Measurements from ENCODE around the gene ITGAE.

Gene ITGAE

DNA sequence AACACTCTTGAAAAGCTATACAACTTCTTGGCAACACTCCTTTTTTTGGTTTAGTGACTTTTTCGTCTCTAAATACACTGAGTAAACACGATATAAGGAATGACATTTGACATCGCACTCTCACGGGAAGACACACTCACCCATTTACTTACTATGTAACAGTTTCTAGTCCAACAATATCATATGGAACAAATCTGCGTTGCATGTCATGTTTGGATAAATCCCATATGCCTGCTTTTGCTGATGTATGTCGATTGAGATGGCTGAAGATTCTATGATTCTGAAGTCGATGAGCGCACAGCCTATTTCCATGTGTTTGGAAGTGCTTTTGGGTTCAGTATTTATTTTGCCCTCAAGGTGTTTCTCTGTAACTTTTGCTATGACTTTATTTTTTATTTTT is 18.2 kb downstream of the ITGAE start:
- peaks cover under 1% of the 10 kb centered on the region; the same call in 1 of the 2 replicates for H3F3A ChIP-seq (ENCODE audit: low read depth)
- H3K4me2 ChIP-seq (ENCODE audit: low read depth, low read length, poor library complexity, severe bottlenecking) = no peak overlapping the region
- H4K20me1 ChIP-seq (ENCODE audit: insufficient read depth, low read length, poor library complexity, severe bottlenecking) = no peaks in the 10 kb centered on the region
- no peak overlapping the region for H3K4me3 ChIP-seq (ENCODE audit: low read length, poor library complexity, severe bottlenecking)
- H3K9me3 ChIP-seq (ENCODE audit: insufficient read depth, low read depth, low read length) = no peaks in the 10 kb centered on the region
- H3K79me2 ChIP-seq (ENCODE audit: insufficient read depth, low read length) = no peaks in the 10 kb centered on the region
- H3K9me2 ChIP-seq (replicated peaks; ENCODE audit: low read depth, low read length) = no peaks in the 10 kb centered on the region
- H3K27me3 ChIP-seq (ENCODE audit: insufficient read depth, low read length, poor library complexity, severe bottlenecking) = no peaks in the 10 kb centered on the region
- H3K4me1 ChIP-seq (ENCODE audit: insufficient read depth, low read length, poor library complexity, severe bottlenecking) = peaks cover 6% of the 10 kb centered on the region
- no peak for TF ChIP-seq EZH2phosphoT487 (IDR thresholded peaks at IDR 0.05; ENCODE audit: borderline replicate concordance)
- TF ChIP-seq, protein P1, sequence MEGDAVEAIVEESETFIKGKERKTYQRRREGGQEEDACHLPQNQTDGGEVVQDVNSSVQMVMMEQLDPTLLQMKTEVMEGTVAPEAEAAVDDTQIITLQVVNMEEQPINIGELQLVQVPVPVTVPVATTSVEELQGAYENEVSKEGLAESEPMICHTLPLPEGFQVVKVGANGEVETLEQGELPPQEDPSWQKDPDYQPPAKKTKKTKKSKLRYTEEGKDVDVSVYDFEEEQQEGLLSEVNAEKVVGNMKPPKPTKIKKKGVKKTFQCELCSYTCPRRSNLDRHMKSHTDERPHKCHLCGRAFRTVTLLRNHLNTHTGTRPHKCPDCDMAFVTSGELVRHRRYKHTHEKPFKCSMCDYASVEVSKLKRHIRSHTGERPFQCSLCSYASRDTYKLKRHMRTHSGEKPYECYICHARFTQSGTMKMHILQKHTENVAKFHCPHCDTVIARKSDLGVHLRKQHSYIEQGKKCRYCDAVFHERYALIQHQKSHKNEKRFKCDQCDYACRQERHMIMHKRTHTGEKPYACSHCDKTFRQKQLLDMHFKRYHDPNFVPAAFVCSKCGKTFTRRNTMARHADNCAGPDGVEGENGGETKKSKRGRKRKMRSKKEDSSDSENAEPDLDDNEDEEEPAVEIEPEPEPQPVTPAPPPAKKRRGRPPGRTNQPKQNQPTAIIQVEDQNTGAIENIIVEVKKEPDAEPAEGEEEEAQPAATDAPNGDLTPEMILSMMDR (conservative IDR thresholded peaks at IDR 0.05; ENCODE audit: low read length) = no peak
- no peak overlapping the region for H3K9ac ChIP-seq (ENCODE audit: low read depth, low read length, poor library complexity, severe bottlenecking)
- H2AFZ ChIP-seq (ENCODE audit: low read length) = no peak overlapping the region
- H3K36me3 ChIP-seq (ENCODE audit: insufficient read depth, low read length) = no peaks in the 10 kb centered on the region

DNA sequence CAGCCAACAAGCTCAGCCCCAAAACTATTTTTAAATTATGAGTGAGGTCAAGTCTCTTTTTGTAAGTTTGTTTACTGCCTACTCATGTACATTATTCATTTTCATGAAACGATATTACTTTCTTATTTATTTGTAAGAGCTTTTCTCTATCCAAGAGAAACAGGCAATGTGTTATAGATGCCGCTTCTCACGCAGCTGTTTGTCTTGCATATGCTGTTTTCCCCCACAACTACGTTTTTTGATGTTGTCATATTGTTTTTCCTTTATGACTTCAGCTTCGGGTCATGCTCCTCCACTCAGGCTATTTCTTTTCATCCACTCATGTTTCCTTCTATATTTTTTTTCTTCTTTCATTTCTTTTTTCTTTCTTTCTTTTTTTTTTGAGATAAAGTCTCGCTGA is 20.0 kb downstream of the ITGAE start:
- no peak overlapping the region for H3K4me2 ChIP-seq (ENCODE audit: low read depth, low read length, poor library complexity, severe bottlenecking)
- no peaks in the 10 kb centered on the region for H3K79me2 ChIP-seq (ENCODE audit: insufficient read depth, low read length)
- no peaks in the 10 kb centered on the region for H3K27me3 ChIP-seq (ENCODE audit: insufficient read depth, low read length, poor library complexity, severe bottlenecking)
- TF ChIP-seq EZH2phosphoT487 (IDR thresholded peaks at IDR 0.05; ENCODE audit: borderline replicate concordance) = no peak
- no peaks in the 10 kb centered on the region for H3K9me3 ChIP-seq (ENCODE audit: insufficient read depth, low read depth, low read length)
- H3K4me3 ChIP-seq (ENCODE audit: low read length, poor library complexity, severe bottlenecking) = no peak overlapping the region
- no peaks in the 10 kb centered on the region for H3K9me2 ChIP-seq (replicated peaks; ENCODE audit: low read depth, low read length)
- no peaks in the 10 kb centered on the region for H3K4me1 ChIP-seq (ENCODE audit: insufficient read depth, low read length, poor library complexity, severe bottlenecking)
- no peak overlapping the region for H2AFZ ChIP-seq (ENCODE audit: low read length)
- H3K36me3 ChIP-seq (ENCODE audit: insufficient read depth, low read length) = no peaks in the 10 kb centered on the region
- H3K9ac ChIP-seq (ENCODE audit: low read depth, low read length, poor library complexity, severe bottlenecking) = no peak overlapping the region
- no peaks in the 10 kb centered on the region for H3F3A ChIP-seq (ENCODE audit: low read depth)
- no peaks in the 10 kb centered on the region for H4K20me1 ChIP-seq (ENCODE audit: insufficient read depth, low read length, poor library complexity, severe bottlenecking)

DNA sequence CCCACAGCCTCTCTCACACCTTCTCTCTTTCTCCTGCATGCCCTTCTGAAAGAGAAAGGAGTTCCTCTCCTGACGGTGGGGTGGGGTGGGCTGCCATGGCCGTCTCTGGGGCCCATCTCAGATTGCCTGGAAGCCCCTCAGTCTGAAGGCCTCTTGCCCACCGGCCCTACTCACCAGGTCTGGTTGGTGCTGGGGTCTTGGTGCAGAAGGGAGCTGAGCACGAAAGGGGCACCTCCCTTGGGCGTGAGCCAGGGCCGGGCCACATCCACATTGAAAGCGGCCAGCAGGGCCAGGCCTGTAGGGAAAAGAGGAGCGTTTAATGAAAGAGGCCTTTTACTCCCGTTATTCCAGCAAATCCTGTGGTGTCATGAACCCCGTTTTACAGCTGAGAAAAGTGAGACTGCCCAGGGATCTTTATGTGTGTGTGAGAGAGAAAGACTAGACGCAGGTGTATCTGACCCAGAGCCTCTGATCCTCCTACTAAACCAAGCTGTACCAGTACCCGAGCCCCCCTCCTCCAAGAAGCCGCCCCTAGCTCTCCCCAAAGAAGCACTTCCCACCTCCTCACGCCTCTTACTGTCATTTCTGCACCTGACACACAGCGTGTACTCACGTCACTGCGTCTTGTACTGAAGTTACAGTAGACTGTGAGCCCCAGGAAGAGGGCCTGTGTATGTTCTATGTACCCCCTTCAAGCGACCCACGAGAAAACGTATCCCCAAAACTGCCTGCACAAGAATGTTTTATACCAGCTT is 23.4 kb downstream of the ITGAE start:
- Histone ChIP-seq H3K9me3 (ENCODE audit: insufficient read depth, low read depth, low read length) (no peaks in the 10 kb centered on the region), H3K9me2 (replicated peaks; ENCODE audit: low read depth, low read length) (no peaks in the 10 kb centered on the region), H2AFZ (ENCODE audit: low read length) (no peak overlapping the region), H3K4me2 (ENCODE audit: low read depth, low read length, poor library complexity, severe bottlenecking) (no peak overlapping the region), H3K4me3 (ENCODE audit: low read length, poor library complexity, severe bottlenecking) (no peak overlapping the region), H3K36me3 (ENCODE audit: insufficient read depth, low read length) (no peaks in the 10 kb centered on the region), H3K4me1 (ENCODE audit: insufficient read depth, low read length, poor library complexity, severe bottlenecking) (no peaks in the 10 kb centered on the region), H4K20me1 (ENCODE audit: insufficient read depth, low read length, poor library complexity, severe bottlenecking) (no peaks in the 10 kb centered on the region), H3K9ac (ENCODE audit: low read depth, low read length, poor library complexity, severe bottlenecking) (no peak overlapping the region), H3F3A (ENCODE audit: low read depth) (no peaks in the 10 kb centered on the region), H3K27me3 (ENCODE audit: insufficient read depth, low read length, poor library complexity, severe bottlenecking) (no peaks in the 10 kb centered on the region), H3K79me2 (ENCODE audit: insufficient read depth, low read length) (no peaks in the 10 kb centered on the region)
- TF ChIP-seq, protein P1 (conservative IDR thresholded peaks at IDR 0.05; ENCODE audit: low read length) = no peak
- TF ChIP-seq EZH2phosphoT487 (IDR thresholded peaks at IDR 0.05; ENCODE audit: borderline replicate concordance) = no peak

DNA sequence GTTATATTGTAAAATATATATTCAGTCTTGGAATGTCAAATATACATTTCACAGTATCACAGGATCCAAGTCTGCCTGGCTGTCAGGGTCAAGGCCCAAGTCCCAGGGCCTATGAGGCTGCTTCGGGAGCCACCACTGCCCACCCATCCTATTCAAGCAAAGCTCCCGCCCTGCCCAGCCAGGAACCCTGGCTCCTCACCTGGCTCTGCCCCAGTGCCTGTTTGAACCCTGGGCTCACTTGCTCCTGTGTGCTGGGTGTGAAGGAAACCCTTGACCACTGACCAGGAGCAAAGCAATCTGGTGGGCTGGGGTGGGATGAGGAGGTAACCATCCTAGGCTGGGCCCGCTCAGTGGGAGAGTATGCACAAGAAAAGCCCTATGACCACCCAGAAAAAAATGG is 27.0 kb downstream of the ITGAE start:
- Histone ChIP-seq H4K20me1 (ENCODE audit: insufficient read depth, low read length, poor library complexity, severe bottlenecking) (no peaks in the 10 kb centered on the region), H2AFZ (ENCODE audit: low read length) (no peak overlapping the region), H3K9ac (ENCODE audit: low read depth, low read length, poor library complexity, severe bottlenecking) (no peak overlapping the region), H3F3A (ENCODE audit: low read depth) (0 out of 2 replicates have a peak, but pooled peaks cover 4% of the 10 kb centered on the region), H3K9me3 (ENCODE audit: insufficient read depth, low read depth, low read length) (no peaks in the 10 kb centered on the region), H3K27me3 (ENCODE audit: insufficient read depth, low read length, poor library complexity, severe bottlenecking) (no peaks in the 10 kb centered on the region), H3K79me2 (ENCODE audit: insufficient read depth, low read length) (no peaks in the 10 kb centered on the region), H3K9me2 (replicated peaks; ENCODE audit: low read depth, low read length) (no peaks in the 10 kb centered on the region), H3K4me3 (ENCODE audit: low read length, poor library complexity, severe bottlenecking) (no peak overlapping the region), H3K36me3 (ENCODE audit: insufficient read depth, low read length) (no peaks in the 10 kb centered on the region), H3K4me2 (ENCODE audit: low read depth, low read length, poor library complexity, severe bottlenecking) (no peak overlapping the region), H3K4me1 (ENCODE audit: insufficient read depth, low read length, poor library complexity, severe bottlenecking) (peaks cover 32% of the 10 kb centered on the region)
- no peak for TF ChIP-seq EZH2phosphoT487 (IDR thresholded peaks at IDR 0.05; ENCODE audit: borderline replicate concordance)
- TF ChIP-seq, protein P1 (conservative IDR thresholded peaks at IDR 0.05; ENCODE audit: low read length) = no peak

Data from Loucy (cell line).